ENCODE results near the gene FAM83B.
"Not testable (repeated sequence)": the region's sequence is repeated elsewhere in the genome, so short reads cannot be mapped to it uniquely, and the experiment has no call there.

The FAM83B gene

DNA sequence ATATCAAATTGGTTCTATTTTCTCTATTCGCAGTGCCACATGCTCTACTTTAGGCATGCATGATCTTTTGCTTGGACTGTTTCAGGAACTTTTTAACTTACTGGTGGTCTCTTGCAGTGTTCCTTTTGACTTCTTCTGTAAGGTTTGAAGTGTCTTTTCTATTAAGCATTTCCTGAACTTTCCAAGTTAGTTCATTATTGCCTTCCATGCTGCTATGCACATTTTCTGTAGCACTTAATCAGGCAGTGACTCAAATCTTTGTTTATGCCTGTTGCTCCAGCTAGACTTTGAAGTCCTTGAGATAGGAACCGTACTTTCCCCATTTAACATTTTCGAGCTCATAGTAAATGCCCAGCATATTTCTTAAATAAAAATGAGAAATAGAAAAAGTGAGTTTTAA, 52.2 kb downstream of the FAM83B start:
- no peak for DNase-seq

DNA sequence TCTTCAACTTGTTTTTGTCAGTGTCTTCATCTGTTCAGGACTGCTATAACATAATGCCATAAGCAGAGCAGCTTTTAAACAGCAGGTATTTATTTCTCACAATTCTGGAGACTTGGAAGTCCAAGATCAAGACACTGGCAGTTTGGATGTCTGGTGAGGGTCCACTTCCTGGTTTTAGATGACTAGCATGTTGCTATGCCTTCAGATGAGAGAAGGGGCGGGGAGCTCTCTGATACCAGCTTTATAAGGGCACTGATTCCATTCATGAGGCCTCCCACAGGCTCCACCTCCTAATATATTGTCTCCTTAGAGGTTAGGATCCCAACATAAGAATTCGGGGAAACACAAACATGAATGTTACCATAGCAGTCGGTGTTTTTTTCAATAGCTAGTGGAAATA, 52.9 kb downstream of the FAM83B start:
- no peak for DNase-seq

DNA sequence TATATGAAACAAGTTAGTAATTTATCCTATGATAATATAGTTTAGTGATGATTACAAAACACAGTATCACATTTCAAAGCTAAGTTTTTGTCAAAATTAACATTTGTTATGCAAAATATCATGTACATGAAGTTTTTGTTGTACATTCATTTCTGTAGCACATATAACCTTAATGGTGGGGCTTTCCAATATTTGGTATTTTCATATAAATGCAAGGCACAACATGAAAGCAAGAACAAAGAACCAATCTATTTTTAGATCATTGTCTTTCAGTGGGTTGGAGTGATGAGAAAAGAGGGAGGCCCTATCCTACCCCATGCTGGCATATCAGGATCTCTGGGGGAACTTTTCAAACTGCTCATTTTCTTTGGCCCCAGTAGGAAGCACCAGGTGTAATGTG, 53.4 kb downstream of the FAM83B start:
- DNase-seq: no peak

DNA sequence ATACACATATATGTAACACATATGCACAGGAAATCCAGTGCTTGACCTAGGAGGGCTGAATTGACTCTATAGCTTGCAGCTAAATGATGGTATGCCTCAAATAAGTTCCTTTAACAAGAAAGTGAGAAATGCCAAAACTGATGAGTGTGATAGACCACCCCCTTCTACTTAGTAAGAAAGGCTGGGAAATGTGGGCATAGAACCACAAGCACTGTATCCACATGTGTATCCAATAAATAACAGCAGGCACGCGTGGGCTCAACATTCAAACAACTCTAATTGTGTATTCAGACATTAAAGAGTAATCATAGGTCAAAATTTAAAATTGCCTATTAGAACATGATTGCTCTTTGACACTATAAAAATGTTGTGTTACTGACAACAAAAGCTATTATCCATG, 54.1 kb downstream of the FAM83B start:
- no peak for DNase-seq

DNA sequence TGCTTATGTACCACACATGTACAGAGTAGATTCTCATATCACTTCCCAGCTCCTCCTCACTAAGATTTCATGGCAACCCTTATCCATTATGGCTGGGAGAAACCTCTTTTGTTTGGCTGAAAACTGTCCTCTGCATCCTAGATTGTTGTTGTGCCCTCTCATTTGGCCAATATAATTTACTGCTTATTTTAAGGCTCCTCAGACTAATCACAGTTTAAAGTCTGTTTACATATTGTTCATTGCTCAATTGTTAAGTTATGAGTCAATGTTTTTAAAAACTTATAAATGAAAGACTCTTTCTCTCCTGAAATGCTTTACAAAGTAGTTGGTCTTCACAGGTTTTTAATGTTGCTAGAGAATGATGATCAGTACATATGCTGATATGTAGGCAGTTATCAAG, 57.3 kb downstream of the FAM83B start:
- DNase-seq: no peak

DNA sequence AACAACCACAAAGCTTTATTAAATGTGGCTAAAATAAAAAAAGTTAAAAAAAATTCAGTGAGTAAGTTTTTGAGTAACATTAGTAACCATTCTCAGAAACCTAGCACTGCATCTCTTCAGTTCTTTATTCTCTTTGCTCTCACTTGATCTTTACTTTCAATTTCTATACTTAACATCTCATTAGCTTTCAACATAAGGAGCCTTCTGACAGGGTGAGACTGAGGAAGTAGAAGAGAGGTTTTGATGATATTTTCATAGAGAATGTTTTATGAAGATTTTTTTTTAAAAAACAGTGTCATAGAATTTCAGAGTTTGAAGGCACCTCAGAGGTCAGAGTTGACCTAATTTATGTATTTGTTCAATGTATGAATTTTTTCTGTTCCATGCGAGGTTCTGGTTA, 60.8 kb downstream of the FAM83B start:
- DNase-seq: no peak

DNA sequence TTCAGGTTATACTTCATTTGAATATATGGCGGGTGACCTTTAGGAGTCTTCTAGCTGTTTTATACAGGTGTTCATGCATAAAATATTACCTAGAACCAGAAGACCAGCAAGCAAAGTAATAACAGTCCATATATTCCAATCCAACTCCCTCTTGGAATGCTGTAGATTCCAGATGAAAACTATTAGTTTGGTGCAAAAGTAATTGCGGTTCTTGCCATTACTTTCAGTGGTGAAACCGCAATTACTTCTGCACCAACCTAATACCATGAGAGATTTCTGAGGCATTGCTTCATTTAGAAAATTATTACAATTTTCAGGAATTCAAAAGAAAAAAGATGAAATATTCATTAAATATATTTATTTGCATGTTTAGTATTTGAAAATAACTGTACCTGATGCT, 62.6 kb downstream of the FAM83B start:
- no peak for DNase-seq

DNA sequence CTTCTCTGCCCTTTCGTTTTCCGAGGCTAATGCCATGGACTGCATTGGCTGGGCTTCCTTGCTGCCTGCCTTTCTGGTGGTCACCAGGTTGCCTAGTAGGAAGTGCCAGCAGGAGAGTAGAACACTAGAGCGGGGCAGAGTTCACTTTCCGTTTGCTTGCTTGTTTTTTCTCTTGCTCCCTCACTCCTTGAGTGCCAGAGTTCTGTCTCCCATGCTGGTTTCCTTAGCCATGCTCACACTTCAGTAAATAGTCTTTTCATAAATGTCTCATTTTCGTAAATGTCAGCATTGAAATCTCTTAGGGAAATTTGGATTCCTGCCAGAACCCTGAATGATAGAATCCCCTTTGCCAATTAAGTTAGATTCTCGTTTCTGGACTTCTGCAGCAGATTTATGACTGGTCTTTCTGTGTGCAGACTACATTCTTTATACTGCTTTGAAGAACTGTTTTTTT, 63.9 kb downstream of the FAM83B start:
- no peak for DNase-seq

DNA sequence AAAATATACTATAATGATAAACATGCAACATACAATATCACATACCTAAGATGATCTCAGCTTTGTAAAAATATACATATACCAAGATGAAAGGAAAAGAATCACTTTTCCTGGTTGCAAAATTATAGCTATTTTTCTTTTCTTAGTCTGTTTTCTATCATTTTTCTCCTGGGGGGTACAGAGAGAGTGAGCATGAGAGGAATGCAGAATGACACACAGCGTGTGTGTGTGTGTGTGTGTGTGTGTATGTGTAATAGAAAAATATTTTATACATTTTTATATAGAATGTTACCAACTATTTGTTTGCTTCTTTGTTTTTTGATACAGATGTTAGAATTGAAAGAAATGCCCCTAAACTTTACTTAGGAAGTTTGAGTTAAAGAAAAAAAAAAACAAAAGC, 64.3 kb downstream of the FAM83B start:
- DNase-seq: no peak

DNA sequence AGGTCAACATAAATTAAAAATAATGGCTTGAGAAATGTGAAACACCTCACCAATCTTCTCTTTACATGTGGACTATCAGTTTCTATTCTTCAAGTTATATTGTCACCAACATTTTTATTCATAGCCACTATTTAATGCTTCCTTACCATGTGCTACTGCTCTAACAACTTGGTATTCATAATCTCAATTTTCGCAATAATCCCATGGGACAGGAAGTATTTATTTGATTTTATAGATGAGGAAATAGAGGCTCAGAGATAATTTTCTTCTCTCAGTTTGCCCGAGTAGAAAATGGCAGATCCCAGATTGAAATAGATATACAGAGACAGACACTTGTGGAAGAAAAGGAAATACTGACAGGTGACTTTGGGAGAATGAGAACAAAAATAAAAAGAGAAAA, 66.6 kb downstream of the FAM83B start:
- DNase-seq: no peak

DNA sequence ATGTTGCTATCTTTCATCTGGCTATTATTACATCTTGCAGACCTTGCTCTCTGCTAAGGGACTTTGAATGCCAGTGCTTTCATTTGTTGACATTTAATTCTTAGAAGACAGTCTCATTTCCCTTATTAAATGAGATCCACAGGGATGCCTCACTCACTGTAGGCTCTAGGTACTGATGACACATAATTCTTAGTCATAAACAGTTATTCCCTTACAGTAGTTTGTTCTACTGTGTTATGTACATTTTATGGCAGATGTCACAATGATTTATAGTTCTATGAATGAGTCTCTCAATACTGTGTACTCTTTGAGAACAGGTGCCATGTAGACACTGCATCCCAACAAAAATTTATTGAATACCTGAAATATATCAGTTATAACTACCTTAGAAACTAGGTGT, 70.3 kb downstream of the FAM83B start:
- no peak for DNase-seq

DNA sequence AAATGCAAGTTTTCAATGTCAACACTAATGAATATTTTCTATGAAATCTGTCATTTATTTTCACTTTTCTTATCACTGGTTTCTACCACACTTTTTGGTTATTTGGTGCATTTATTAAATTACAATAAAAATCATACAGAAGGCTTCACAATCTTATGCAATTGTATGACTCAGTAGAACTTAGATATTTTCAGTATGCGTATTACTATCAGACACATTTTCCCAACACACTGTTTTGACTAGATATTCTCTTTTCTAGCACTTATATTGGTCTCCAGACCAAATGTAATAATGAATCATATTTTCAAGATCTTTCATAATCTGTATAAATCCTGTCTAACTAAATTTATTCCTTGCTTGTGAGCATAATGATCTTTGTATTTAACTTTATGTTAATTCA, 74.1 kb downstream of the FAM83B start:
- no peak for DNase-seq

DNA sequence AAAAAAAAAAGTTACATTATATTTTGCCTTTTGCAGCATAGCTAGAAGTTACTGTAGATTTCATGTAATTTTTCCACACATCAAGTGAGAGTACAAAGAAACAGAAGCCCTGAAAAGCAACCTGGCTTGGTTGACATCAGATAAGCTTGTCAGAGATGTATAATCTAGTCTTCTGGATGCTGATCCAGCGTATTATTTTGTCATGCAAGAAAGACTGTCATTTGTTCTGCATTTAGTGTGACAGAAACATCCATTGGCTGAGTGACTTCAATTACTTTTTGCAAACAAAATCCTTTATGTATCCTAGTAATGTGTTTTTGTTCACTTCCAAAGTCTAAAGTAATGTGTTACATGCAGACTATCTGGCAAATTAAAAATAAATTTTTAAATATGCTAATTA, 75.3 kb downstream of the FAM83B start:
- DNase-seq: no peak

DNA sequence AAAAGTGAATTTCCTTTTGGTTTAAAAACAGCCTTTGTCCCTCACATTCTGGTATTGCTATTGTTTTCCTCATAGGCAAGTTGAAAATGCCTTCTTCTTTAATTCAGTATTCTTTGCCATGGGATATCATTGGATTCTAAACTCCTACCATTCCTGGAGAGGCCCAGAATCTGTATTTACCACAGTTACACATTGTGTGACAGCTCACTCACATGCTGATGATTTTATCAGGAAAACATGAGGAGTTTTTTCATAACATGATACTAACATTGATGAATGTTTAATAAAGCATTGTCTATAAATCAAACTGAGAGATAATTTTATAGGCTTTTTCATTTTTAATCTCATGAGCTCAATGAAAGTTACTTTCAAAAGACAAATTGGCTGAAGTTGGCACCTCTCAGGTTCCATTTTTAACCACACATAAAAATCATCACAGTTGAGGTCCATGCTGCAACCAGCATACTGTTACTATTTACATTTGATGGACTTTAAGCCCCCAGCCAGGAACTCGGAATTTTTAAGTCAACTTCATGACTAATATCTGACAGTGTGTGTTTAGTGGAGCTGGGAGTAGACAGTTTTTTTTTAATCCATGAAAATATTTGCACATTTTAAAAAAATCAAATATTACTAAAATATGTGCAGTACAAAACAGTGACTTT, 82.8 kb downstream of the FAM83B start:
- no peak for DNase-seq

DNA sequence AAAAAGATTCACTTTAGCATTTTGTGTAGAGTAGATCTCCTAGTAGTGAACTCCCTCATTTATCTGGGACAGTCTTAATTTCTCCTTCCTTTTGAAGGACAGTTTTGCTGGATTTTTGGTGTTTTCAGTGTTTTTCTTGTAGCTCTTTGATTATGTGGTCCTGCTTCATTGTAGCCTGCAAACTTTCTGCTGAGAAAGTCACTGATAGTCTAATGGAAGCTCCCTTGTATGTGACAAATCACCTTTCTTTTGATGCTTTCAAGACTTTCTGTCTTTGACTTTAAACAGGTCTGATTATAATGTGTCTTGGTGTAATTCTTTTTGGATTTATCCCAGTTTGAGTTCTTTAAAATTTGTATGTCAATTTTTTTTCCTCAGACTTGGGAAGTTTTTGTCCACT, 86.1 kb downstream of the FAM83B start:
- no peak for DNase-seq

DNA sequence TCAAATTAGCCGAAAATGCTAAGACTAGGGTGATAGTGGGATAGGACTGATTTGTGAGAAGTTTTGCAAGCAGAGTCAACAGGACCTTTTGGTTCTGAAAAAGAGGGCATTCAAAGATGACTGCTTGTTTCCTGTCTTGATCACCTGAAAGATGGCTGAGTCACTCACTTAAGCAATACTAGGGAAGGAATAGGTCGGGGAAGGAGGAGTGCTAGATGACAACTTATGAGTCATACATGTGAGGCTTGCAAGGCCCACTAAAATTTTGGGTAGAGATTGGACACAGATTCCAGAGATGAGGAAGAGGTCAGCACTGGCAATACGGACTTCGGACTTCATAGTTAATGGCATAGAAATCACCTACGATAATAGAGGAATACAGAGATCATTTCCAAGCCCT, 89.2 kb downstream of the FAM83B start:
- DNase-seq: no peak

DNA sequence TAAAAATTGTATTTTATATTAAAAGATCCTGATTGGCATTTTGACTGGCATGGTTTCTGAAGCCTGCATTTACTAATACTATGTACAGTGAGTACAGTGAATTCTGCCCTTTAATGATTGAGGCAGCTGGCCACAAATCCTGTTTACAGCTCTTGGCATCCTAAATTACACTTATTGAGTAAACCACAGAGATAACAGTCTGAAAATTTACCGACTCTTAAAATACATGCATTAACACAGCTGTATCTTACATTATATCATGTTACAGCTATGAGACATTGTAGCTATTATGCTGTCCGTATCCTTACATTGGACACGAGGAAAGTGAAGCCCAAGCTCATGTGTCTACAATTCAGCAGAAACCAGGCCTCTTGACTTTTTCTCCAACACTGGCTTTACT, 90.8 kb downstream of the FAM83B start:
- DNase-seq: no peak

DNA sequence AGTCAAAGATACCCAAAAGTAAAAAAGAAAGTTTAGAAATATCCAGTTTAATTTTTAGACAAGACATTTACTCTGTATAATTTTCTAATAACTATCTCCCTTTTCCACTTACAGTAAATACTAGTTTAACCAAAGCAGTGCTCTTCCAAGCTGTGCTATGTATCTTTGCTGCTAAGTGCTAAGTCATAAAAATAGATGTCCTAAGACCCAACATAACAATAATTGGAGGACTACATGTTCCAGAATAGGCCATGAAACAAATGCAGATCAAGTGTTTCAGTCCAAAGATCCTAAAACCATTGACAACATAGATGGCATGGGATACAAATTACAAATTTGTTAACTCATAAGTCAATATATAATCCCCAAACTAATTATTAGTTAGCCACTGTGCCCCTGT, 111.1 kb downstream of the FAM83B start:
- DNase-seq: no peak

DNA sequence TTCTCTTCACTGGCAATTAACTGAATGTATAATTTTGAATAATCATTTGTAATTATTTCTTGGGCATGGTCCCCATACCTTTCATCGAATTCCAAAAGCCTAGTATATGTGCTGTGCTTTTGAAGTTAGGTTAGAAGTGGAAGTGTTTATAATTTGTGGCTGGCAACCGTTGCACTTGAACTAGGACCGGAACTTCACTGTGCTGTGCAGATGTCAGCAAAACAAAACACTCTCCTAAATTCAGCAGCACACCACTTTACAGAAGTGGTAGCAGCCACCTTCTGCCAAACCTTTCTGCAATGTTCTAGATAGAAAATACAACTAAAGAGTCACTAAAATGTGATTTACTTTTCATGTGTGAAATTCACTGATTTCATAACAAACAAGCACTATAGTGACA, 111.9 kb downstream of the FAM83B start:
- no peak for DNase-seq

DNA sequence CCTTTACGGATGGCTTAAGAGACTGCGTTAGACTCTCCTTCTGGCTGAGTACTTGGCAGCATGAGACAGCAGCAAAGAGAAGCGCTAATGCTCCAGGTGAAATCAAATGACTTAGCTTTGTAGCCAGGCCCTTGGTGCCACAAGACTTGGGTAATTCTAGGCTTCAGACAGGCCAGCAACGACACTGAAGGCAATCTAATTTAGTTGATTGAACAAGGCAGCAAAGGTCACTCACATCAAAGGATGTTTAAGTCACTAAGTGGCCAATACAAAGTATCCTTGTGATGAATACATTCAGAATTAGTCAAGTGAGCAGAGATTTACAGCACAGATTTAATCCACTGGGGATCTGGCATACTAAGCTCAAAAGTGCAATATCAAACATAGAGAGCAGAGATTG, 113.2 kb downstream of the FAM83B start:
- no peak for DNase-seq

DNA sequence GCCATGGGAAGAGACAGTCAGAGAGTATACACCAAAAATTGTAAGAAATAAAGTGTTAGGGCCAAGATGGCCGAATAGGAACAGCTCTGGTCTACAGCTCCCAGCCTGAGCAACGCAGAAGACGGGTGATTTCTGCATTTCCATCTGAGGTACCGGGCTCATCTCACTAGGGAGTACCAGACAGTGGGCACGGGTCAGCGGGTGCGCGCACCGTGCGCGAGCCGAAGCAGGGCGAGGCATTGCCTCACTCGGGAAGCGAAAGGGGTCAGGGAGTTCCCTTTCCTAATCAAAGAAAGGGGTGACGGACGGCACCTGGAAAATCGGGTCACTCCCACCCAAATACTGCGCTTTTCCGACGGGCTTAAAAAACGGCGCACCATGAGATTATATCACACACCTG, 114.8 kb downstream of the FAM83B start:
- DNase-seq: not testable (repeated sequence)

DNA sequence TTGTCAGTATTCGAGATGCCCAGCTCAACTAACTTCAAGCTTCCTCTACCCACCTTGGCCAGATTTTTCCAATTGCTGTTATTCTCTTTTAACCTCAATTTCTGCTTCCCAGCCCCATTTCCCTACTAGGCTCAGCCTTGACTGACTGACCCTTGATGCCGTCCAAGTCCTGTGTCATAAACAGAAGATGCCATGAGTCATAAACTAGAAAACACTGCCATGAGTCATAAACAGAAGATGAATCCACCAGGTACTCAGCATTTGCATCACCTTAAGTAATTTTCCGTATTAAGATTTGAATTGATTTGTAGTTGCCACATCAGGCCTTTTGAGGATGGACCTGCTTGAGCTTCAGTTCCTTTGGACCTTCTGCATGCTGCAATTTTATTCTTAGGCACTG, 123.8 kb downstream of the FAM83B start:
- DNase-seq: no peak

DNA sequence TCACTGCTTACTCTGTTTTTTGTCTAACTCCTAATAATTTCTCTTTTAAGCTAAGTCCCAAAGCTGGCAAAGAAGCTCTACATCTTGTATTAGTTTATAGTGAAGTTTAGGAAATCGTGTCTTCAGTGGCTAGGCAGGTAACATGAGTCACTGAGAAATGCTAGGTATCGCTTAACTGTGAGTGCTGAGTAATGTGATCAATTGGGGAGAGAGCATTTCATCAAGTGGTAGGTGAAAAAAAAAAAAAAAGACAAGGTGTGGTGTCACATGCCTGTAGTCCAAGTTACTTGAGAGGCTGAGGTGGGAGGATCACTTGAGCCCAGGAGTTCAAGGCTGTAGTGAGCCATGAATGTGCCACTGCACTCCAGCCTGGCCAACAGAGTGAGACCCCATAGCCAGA, 125.3 kb downstream of the FAM83B start:
- no peak for DNase-seq

DNA sequence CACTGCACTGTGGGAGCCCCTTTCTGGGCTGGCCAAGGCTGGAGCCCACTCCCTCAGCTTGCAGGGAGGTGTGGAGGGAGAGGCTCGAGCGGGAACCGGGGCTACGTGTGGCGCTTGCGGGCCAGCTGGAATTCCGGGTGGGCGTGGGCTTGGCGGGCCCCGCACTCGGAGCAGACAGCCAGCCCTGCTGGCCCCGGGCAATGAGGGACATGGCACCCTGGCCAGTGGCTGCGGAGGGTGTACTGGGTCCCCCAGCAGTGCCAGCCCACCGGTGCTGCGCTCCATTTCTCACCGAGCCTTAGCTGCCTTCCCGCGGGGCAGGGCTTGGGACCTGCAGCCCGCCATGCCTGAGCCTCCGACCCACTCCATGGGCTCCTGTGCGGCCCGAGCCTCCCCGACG, 132.6 kb downstream of the FAM83B start:
- not testable (repeated sequence) for DNase-seq

DNA sequence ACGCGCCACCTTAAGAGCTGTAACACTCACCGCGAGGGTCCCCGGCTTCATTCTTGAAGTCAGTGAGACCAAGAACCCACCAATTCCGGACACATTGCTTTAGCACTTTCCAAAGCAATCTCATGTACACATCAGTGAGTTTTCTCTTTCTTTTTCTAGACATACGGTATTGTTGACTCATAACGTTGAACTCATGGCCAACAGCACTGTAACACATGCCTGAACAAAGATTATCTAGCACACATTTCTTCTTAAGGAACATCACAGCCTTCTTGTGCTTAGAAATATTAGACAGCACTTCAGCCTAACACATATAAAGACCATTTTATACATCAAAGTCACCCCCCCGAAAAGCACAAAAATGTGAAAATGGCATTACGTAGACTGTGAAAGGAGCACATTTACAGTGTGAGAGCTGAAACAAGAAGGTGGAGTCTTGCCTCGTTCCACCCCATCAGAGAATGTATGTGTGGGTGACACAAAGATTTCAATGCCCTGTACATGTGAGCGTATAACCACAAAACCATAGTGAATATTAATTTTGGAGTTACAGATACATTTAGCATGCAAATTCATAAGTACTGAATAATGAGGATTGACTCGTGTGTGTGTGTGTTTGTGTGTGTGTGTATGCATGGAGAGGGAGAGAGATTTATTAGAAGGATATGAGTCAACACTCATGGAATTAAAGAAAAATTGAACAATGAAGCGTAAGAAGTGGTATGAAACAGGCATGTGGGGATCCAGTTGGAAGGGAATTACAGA, 134.1 kb downstream of the FAM83B start:
- no peak for DNase-seq

Data from GOT3 (cell line).